ENCODE data around the gene CLCN6. TPM values are rescaled to one million over a fixed set of nuclear protein-coding genes. Genes with fewer than 3 reads are reported as not detected.

Gene CLCN6
- total RNA-seq, 1 donor from 2014 or later: 17.6 TPM

DNA sequence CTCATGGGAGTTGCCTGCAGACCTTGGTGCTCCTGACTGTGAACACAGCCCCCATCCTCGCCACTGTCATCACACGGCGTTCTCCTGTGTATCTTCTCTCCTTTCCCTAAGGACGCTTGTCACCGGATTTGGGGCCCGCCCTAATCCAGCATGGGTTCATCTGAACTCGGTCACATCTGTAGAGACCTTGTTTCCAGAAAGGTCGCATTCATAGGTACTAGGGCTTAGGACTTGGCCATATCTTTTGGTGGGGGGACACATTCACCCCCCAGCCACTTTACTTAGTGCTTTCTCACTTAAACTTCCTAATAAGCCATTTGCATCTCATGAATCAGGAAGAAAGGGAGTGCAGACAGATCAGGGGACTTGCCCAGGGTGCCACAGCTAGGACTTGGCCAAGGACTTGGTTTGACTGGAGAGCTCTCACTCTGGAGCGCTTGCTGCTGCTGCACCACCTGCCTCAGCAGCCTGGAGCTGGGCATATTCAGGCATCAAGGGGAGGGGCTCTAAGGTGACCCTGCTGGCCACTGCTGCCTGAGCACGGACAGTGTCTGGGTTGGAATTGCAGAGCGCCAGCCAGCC lies 31.9 kb downstream of the CLCN6 start:
- Histone ChIP-seq H3K4me3 (ENCODE audit: low read depth, low read length) (no peak overlapping the region), H3K36me3 (ENCODE audit: control insufficient read depth, insufficient read depth, low read length) (peaks cover 6% of the 10 kb centered on the region), H3K27me3 (ENCODE audit: control insufficient read depth, insufficient read depth, low read length) (no peaks in the 10 kb centered on the region)
- DNase-seq (ENCODE audit: low read depth): no peak
- no peak for TF ChIP-seq CTCF (IDR thresholded peaks at IDR 0.05; ENCODE audit: insufficient read depth, low read length, poor library complexity, severe bottlenecking)

GRCh38 chr1:11838349-11839272 lies 32.6 kb downstream of the CLCN6 start:
- peak; percentile 100 for TF ChIP-seq CTCF (IDR thresholded peaks at IDR 0.05; ENCODE audit: insufficient read depth, low read length, poor library complexity, severe bottlenecking)
- Histone ChIP-seq H3K27me3 (ENCODE audit: control insufficient read depth, insufficient read depth, low read length) (no peaks in the 10 kb centered on the region), H3K36me3 (ENCODE audit: control insufficient read depth, insufficient read depth, low read length) (peaks cover 6% of the 10 kb centered on the region), H3K4me3 (ENCODE audit: low read depth, low read length) (no peak overlapping the region)
- no peak for DNase-seq (ENCODE audit: low read depth)

DNA sequence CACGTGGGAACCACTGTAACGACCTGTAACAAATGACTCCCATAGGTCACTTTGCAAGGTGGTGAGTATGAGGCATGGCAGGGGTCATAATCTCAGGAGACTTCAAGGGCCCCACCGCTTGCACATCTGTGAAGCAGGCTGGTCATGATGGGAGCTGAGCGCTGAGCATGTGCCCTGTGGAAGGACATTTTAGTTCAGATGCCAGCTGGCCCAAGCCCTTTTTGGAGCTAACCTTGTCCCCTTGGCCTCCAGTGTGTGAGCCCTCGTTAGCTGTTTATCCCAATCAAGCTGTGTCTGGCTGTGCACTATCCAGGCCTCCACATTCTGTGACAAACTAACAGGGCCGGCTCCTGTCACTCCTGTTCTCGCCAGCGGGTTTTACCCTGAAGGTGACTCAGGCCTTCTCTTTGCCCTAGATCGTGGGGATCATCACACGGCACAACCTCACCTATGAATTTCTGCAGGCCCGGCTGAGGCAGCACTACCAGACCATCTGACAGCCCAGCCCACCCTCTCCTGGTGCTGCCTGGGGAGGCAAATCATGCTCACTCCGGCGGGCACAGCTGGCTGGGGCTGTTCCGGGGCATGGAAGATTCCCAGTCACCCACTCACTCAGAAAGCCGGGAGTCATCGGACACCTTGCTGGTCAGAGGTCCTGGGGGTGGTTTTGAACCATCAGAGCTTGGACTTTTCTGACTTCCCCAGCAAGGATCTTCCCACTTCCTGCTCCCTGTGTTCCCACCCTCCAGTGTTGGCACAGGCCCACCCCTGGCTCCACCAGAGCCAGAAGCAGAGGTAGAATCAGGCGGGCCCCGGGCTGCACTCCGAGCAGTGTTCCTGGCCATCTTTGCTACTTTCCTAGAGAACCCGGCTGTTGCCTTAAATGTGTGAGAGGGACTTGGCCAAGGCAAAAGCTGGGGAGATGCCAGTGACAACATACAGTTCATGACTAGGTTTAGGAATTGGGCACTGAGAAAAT lies 34.0 kb downstream of the CLCN6 start:
- Histone ChIP-seq H3K36me3 (ENCODE audit: control insufficient read depth, insufficient read depth, low read length) (peaks cover 6% of the 10 kb centered on the region), H3K4me3 (ENCODE audit: low read depth, low read length) (no peak overlapping the region), H3K27me3 (ENCODE audit: control insufficient read depth, insufficient read depth, low read length) (no peaks in the 10 kb centered on the region)
- DNase-seq (ENCODE audit: low read depth): no peak
- TF ChIP-seq CTCF (IDR thresholded peaks at IDR 0.05; ENCODE audit: insufficient read depth, low read length, poor library complexity, severe bottlenecking): no peak

GRCh38 chr1:11841245-11842153 lies 35.5 kb downstream of the CLCN6 start:
- H3K36me3 ChIP-seq (ENCODE audit: control insufficient read depth, insufficient read depth, low read length): peaks cover 2% of the 10 kb centered on the region
- no peak for TF ChIP-seq CTCF (IDR thresholded peaks at IDR 0.05; ENCODE audit: insufficient read depth, low read length, poor library complexity, severe bottlenecking)
- H3K4me3 ChIP-seq (ENCODE audit: low read depth, low read length): no peak overlapping the region
- no peak for DNase-seq (ENCODE audit: low read depth)
- no peaks in the 10 kb centered on the region for H3K27me3 ChIP-seq (ENCODE audit: control insufficient read depth, insufficient read depth, low read length)

All from kidney epithelial cell (primary cell).